Measurements from ENCODE around the gene MB. TPM values are rescaled to one million over a fixed set of nuclear protein-coding genes. Genes with fewer than 3 reads are reported as not detected.

Gene MB
- polyA plus RNA-seq, 4 donors, result not detected

- DNase-seq (ENCODE audit: low read depth in 4 of 4, low spot score in 3 of 4), result no peak
These were observed 58.4 kb downstream of the MB start for GRCh38 chr22:35558719-35559118.

DNA sequence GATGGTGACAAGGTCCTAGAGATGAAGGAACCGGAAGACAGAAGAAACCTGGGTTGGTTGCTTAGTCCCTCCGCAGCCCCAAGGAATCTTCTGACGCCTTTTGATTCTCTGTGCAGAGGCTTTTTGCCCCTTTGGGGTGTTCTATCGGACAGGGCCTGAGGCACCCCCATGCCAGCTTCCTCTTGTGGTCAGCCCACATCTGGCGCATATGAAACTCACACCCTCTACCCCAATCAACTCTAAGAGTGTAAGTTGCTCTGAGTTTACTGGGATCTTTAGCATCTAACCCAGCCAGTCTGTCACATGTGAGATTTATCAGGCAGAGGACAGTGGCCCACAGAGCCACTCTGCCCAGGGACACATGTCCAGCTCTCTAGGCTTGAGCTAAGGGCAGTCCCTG lies 59.1 kb downstream of the MB start:
- no peak for DNase-seq (ENCODE audit: low read depth in 4 of 4, low spot score in 3 of 4)

Other genes starting within 250 kb of the MB start
- gene HMOX1, start 236.2 kb downstream of the MB start, polyA plus RNA-seq (ENCODE audit: insufficient read length in 4 of 4), result 10 to 100 TPM; 20.0 to 50.5 (median 37.2) TPM
- 10 to 100 TPM; 59.1 to 74.6 (median 64.5) TPM for gene MCM5, start 217.2 kb downstream of the MB start, polyA plus RNA-seq (ENCODE audit: insufficient read length in 4 of 4)
- 1 to 10 TPM; 1.5 to 3.0 (median 2.0) TPM for gene RASD2, start 76.5 kb downstream of the MB start, polyA plus RNA-seq (ENCODE audit: insufficient read length in 4 of 4)
- 1 to 10 TPM; 3.7 to 4.4 (median 4.2) TPM for gene APOL6, start 31.1 kb upstream of the MB start, polyA plus RNA-seq (ENCODE audit: insufficient read length in 4 of 4)
- gene APOL5, start 100.5 kb upstream of the MB start, polyA plus RNA-seq (ENCODE audit: insufficient read length in 4 of 4), result under 1 TPM in 1 of 4 donors, not detected in 3; 0.22 TPM

Measured in left renal pelvis (tissue), 4 donors.